Endothelial cell (in vitro differentiated cells): ENCODE data around the gene APOH. TPM values are rescaled to one million over a fixed set of nuclear protein-coding genes. Genes with fewer than 3 reads are reported as not detected.

ENCODE experiments used
- DNase-seq: peaks from one replicate; pipeline ENCODE4 v3.0.0; 2021; ENCODE audit warnings: low spot score
- H3K27ac Mint-ChIP-seq: one replicate; pipeline ENCODE4 v1.8.0; 2021; ENCODE audit warnings: mixed read lengths, inconsistent platforms; ENCODE audit not compliant: unreplicated experiment
- H3K27me3 Mint-ChIP-seq: one replicate; pipeline ENCODE4 v1.8.0; 2021; ENCODE audit warnings: mild to moderate bottlenecking, moderate library complexity, mixed read lengths, inconsistent platforms; ENCODE audit not compliant: unreplicated experiment
- H3K36me3 Mint-ChIP-seq: one replicate; pipeline ENCODE4 v1.8.0; 2021; ENCODE audit warnings: mild to moderate bottlenecking, low read depth, mixed read lengths, inconsistent platforms; ENCODE audit not compliant: unreplicated experiment
- H3K4me1 Mint-ChIP-seq: one replicate; pipeline ENCODE4 v1.8.0; 2021; ENCODE audit warnings: mild to moderate bottlenecking, mixed read lengths, inconsistent platforms; ENCODE audit not compliant: unreplicated experiment
- H3K4me3 Mint-ChIP-seq: one replicate; pipeline ENCODE4 v1.8.0; 2021; ENCODE audit warnings: mild to moderate bottlenecking, mixed read lengths, inconsistent platforms; ENCODE audit not compliant: unreplicated experiment
- H3K9me3 Mint-ChIP-seq: one replicate; pipeline ENCODE4 v1.8.0; 2021; ENCODE audit warnings: mixed read lengths, inconsistent platforms; ENCODE audit not compliant: unreplicated experiment
- total RNA-seq: library from RNA; stranded (reverse); fragmentation: NEBNext Ultra II Directional; extraction: Animal tissue kit (Norgen Biotek cat#: 25700); gene quantifications from one replicate; pipeline ENCODE4 v1.2.1, GENCODE V29; 2021; ENCODE audit not compliant: unreplicated experiment
- TF ChIP-seq, protein P1 (sequence below): fragments of 200-600 bp; sonication (generic); IDR thresholded peaks from one replicate; pipeline ENCODE4 v1.5.0; 2021; ENCODE audit warnings: antibody characterized with exemption; ENCODE audit not compliant: unreplicated experiment

The APOH gene
- total RNA-seq, 1 donor from 2014 or later, result not detected

GRCh38 chr17:66172691-66173223 is 56.5 kb downstream of the APOH start:
- no peaks in the 10 kb centered on the region for H3K9me3 Mint-ChIP-seq
- H3K4me3 Mint-ChIP-seq, result no peak overlapping the region
- TF ChIP-seq, protein P1, sequence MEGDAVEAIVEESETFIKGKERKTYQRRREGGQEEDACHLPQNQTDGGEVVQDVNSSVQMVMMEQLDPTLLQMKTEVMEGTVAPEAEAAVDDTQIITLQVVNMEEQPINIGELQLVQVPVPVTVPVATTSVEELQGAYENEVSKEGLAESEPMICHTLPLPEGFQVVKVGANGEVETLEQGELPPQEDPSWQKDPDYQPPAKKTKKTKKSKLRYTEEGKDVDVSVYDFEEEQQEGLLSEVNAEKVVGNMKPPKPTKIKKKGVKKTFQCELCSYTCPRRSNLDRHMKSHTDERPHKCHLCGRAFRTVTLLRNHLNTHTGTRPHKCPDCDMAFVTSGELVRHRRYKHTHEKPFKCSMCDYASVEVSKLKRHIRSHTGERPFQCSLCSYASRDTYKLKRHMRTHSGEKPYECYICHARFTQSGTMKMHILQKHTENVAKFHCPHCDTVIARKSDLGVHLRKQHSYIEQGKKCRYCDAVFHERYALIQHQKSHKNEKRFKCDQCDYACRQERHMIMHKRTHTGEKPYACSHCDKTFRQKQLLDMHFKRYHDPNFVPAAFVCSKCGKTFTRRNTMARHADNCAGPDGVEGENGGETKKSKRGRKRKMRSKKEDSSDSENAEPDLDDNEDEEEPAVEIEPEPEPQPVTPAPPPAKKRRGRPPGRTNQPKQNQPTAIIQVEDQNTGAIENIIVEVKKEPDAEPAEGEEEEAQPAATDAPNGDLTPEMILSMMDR, result no peak
- H3K27ac Mint-ChIP-seq, result no peak overlapping the region
- no peaks in the 10 kb centered on the region for H3K4me1 Mint-ChIP-seq
- H3K36me3 Mint-ChIP-seq, result peaks cover 4% of the 10 kb centered on the region
- no peaks in the 10 kb centered on the region for H3K27me3 Mint-ChIP-seq
- no peak for DNase-seq

GRCh38 chr17:66172144-66172543 is 57.1 kb downstream of the APOH start:
- Mint-ChIP-seq H3K4me1 (no peaks in the 10 kb centered on the region), H3K36me3 (peaks cover 4% of the 10 kb centered on the region), H3K27me3 (no peaks in the 10 kb centered on the region), H3K27ac (no peak overlapping the region), H3K9me3 (no peaks in the 10 kb centered on the region), H3K4me3 (no peak overlapping the region)
- no peak for DNase-seq
- TF ChIP-seq, protein P1, result no peak

DNA sequence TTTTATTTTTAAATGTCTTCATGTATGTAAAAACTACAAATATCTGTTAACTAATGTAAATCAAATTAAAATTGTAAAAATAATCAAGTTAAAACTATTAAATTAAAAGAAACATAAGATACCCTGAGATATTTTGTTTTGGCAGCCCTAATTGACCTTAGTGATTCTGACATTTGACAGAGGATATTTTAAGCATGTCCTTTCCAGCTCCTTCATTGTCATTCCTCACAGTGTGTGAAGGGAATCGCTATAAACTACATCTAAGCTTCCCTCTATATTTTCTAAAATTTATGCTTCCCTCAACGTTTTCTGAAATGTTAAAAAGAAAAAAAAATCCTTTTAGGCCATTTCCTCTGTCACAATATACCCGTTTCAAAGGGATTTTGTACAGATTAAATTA is 57.5 kb downstream of the APOH start:
- Mint-ChIP-seq H3K27ac (no peak overlapping the region), H3K27me3 (no peaks in the 10 kb centered on the region), H3K4me1 (no peaks in the 10 kb centered on the region), H3K36me3 (peaks cover 4% of the 10 kb centered on the region), H3K9me3 (no peaks in the 10 kb centered on the region), H3K4me3 (no peak overlapping the region)
- no peak for DNase-seq
- TF ChIP-seq, protein P1, result no peak

- no peak for DNase-seq
- Mint-ChIP-seq H3K9me3 (no peaks in the 10 kb centered on the region), H3K36me3 (peaks cover 4% of the 10 kb centered on the region), H3K27me3 (no peaks in the 10 kb centered on the region), H3K4me1 (no peaks in the 10 kb centered on the region), H3K4me3 (no peak overlapping the region), H3K27ac (no peak overlapping the region)
- TF ChIP-seq, protein P1, result no peak
These were observed 58.0 kb downstream of the APOH start for GRCh38 chr17:66171172-66171571.

- no peak for DNase-seq
- peaks cover under 1% of the 10 kb centered on the region for H3K27me3 Mint-ChIP-seq
- no peak overlapping the region for H3K4me3 Mint-ChIP-seq
- H3K4me1 Mint-ChIP-seq, result no peaks in the 10 kb centered on the region
- H3K36me3 Mint-ChIP-seq, result peaks cover 4% of the 10 kb centered on the region
- H3K9me3 Mint-ChIP-seq, result no peaks in the 10 kb centered on the region
- no peak overlapping the region for H3K27ac Mint-ChIP-seq
- TF ChIP-seq, protein P1, result no peak
These were observed 59.4 kb downstream of the APOH start for GRCh38 chr17:66169839-66170238.
